C4-2B (cell line): ENCODE measurements around the gene P3H3.
"Not testable (repeated sequence)": the region's sequence is repeated elsewhere in the genome, so short reads cannot be mapped to it uniquely, and the experiment has no call there.

ENCODE experiments used
- H3K27ac ChIP-seq: fragments of 450-650 bp; 2 replicates; pipeline ENCODE4 v1.5.1; 2017
- CTCF ChIP-seq: fragments of 450-650 bp; conservative IDR thresholded peaks from 2 replicates; pipeline ENCODE4 v1.5.1; 2017; ENCODE audit warnings: mild to moderate bottlenecking
- ZFX ChIP-seq: fragments of 450-650 bp; IDR thresholded peaks from 2 replicates; pipeline ENCODE4 v1.6.1; 2017

Gene P3H3

GRCh38 chr12:6869049-6870021 is 41.1 kb downstream of the P3H3 start:
- H3K27ac ChIP-seq, result peak overlapping the region; percentile 100
- peak; percentile 96 for TF ChIP-seq CTCF
- no peak for TF ChIP-seq ZFX

- not testable (repeated sequence) for H3K27ac ChIP-seq
Observed at GRCh38 chr12:6870304-6870703, 42.1 kb downstream of the P3H3 start.

GRCh38 chr12:6871052-6871957 is 43.1 kb downstream of the P3H3 start:
- H3K27ac ChIP-seq, result peak overlapping the region; percentile 67
- TF ChIP-seq CTCF (no peak), ZFX (no peak)

- peak overlapping the region; percentile 67 for H3K27ac ChIP-seq
- no peak for TF ChIP-seq ZFX
- TF ChIP-seq CTCF, result peak; percentile 100
Observed at GRCh38 chr12:6872073-6873048, 44.2 kb downstream of the P3H3 start.

- TF ChIP-seq ZFX (peak; percentile 6; the same call in 1 of the 2 replicates), CTCF (no peak)
- H3K27ac ChIP-seq, result peak within 1 kb of the TSS; percentile 67
Observed at GRCh38 chr12:6873094-6874014, 45.1 kb downstream of the P3H3 start, which contains the start of gene SPSB2. Gene SPSB2 (minus strand): TSS chr12:6873303. CDS start chr12:6872901, 402 bp downstream.

- peak overlapping the region; percentile 67; the same call in 1 of the 2 replicates for H3K27ac ChIP-seq
Observed at GRCh38 chr12:6874015-6874368, 45.8 kb downstream of the P3H3 start.

GRCh38 chr12:6879824-6880223 is 51.6 kb downstream of the P3H3 start:
- not testable (repeated sequence) for H3K27ac ChIP-seq

- no peak overlapping the region for H3K27ac ChIP-seq
- TF ChIP-seq ZFX, result no peak
Observed at GRCh38 chr12:6883252-6883651, 55.0 kb downstream of the P3H3 start.
